ENCODE results near the gene ARV1.
"Not testable (repeated sequence)": the region's sequence is repeated elsewhere in the genome, so short reads cannot be mapped to it uniquely, and the experiment has no call there.

Gene ARV1

GRCh38 chr1:231041719-231042261 lies 62.9 kb downstream of the ARV1 start:
- Histone ChIP-seq H3K79me2 (ENCODE audit: control insufficient read depth, insufficient read depth, low read length, unreplicated experiment) (no peaks in the 10 kb centered on the region), H3K27me3 (ENCODE audit: insufficient read depth, low read length) (peaks cover 82% of the 10 kb centered on the region), H3K4me3 (ENCODE audit: low read depth, low read length) (no peak overlapping the region), H3K4me1 (ENCODE audit: control insufficient read depth, insufficient read depth, low read length, unreplicated experiment) (no peaks in the 10 kb centered on the region), H3K36me3 (ENCODE audit: insufficient read depth, low read length) (no peaks in the 10 kb centered on the region), H3K27ac (ENCODE audit: low read depth, low read length) (no peak overlapping the region), H2AFZ (ENCODE audit: low read length, unreplicated experiment) (no peak overlapping the region)

- Histone ChIP-seq H3K79me2 (ENCODE audit: control insufficient read depth, insufficient read depth, low read length, unreplicated experiment) (no peaks in the 10 kb centered on the region), H2AFZ (ENCODE audit: low read length, unreplicated experiment) (no peak overlapping the region)
Observed at GRCh38 chr1:231044588-231044987, 65.7 kb downstream of the ARV1 start.

DNA sequence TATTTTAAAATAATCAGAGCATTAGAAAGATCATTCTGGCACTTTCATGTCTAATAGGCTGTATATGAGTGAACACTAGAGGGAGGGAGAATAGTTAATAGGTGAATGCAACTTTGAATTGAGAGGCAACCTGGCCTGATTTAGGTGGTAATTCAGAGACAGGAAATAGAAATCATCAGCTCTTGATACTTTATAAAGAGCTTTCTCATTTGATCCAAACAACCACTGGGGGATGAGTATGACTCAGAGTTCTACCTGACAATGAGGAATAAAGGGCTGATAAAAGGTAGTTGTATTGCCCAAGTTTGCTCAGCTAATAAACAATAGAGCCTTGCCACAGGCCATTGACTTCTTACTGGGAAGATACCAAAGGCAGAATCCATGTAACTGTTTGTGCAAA lies 66.4 kb downstream of the ARV1 start:
- no peaks in the 10 kb centered on the region for H3K4me1 ChIP-seq (ENCODE audit: control insufficient read depth, insufficient read depth, low read length, unreplicated experiment)
- H3K27ac ChIP-seq (ENCODE audit: low read depth, low read length): no peak overlapping the region
- no peaks in the 10 kb centered on the region for H3K79me2 ChIP-seq (ENCODE audit: control insufficient read depth, insufficient read depth, low read length, unreplicated experiment)
- no peaks in the 10 kb centered on the region for H3K36me3 ChIP-seq (ENCODE audit: insufficient read depth, low read length)
- H3K27me3 ChIP-seq (ENCODE audit: insufficient read depth, low read length): peaks cover 75% of the 10 kb centered on the region
- H2AFZ ChIP-seq (ENCODE audit: low read length, unreplicated experiment): no peak overlapping the region
- no peak overlapping the region for H3K4me3 ChIP-seq (ENCODE audit: low read depth, low read length)

More at GRCh38 chr1:231044588-231044987, 65.7 kb downstream of the ARV1 start:
- peaks cover 78% of the 10 kb centered on the region for H3K27me3 ChIP-seq (ENCODE audit: insufficient read depth, low read length)
- no peak overlapping the region for H3K4me3 ChIP-seq (ENCODE audit: low read depth, low read length)
- H3K4me1 ChIP-seq (ENCODE audit: control insufficient read depth, insufficient read depth, low read length, unreplicated experiment): no peaks in the 10 kb centered on the region
- no peaks in the 10 kb centered on the region for H3K36me3 ChIP-seq (ENCODE audit: insufficient read depth, low read length)
- H3K27ac ChIP-seq (ENCODE audit: low read depth, low read length): no peak overlapping the region

DNA sequence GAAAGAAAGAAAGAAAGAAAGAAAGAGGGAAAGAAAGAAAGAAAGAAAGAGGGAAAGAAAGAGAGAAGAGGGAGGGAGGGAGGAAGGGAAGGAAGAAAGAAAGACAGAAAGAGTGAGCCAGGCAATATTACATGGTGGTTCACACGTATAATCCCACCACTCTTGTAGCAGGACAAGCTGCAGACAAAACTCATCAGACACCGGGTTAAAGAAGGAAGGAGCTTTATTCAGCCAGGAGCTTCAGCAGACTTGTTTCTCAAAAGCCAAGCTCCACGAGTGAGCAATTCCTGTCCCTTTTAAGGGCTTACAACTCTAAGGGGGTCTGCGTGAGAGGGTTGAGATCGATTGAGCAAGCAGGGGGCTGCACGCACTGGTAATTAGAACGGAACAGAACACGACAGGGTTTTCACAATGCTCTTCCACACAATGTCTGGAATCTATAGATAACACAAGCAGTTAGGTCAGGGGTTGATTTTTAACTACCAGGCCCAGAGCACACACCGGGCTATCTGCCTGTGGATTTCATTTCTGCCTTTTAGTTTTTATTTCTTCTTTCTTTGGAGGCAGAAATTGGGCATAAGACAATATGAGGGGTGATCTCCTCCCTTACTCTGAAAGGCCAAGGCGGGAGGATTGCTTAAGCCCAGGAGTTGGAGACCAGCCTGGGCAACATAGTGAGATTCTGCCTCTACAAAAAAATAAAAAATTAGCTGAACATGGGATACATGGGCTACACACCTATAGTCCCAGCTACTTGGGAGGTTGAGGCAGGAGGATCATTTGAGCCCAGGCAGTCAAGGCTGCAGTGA lies 67.2 kb downstream of the ARV1 start:
- H2AFZ ChIP-seq (ENCODE audit: low read length, unreplicated experiment); H3K36me3 ChIP-seq (ENCODE audit: insufficient read depth, low read length): not testable (repeated sequence)

GRCh38 chr1:231046730-231047395 lies 68.0 kb downstream of the ARV1 start:
- H3K79me2 ChIP-seq (ENCODE audit: control insufficient read depth, insufficient read depth, low read length, unreplicated experiment): no peaks in the 10 kb centered on the region
- no peak overlapping the region for H3K27ac ChIP-seq (ENCODE audit: low read depth, low read length)
- no peak overlapping the region for H2AFZ ChIP-seq (ENCODE audit: low read length, unreplicated experiment)
- H3K27me3 ChIP-seq (ENCODE audit: insufficient read depth, low read length): peaks cover 59% of the 10 kb centered on the region
- H3K4me3 ChIP-seq (ENCODE audit: low read depth, low read length): no peak overlapping the region
- H3K4me1 ChIP-seq (ENCODE audit: control insufficient read depth, insufficient read depth, low read length, unreplicated experiment): no peaks in the 10 kb centered on the region
- H3K36me3 ChIP-seq (ENCODE audit: insufficient read depth, low read length): no peaks in the 10 kb centered on the region

More for the DNA sequence above, 67.2 kb downstream of the ARV1 start:
- H3K79me2 ChIP-seq (ENCODE audit: control insufficient read depth, insufficient read depth, low read length, unreplicated experiment); H3K4me1 ChIP-seq (ENCODE audit: control insufficient read depth, insufficient read depth, low read length, unreplicated experiment); H3K27ac ChIP-seq (ENCODE audit: low read depth, low read length); H3K4me3 ChIP-seq (ENCODE audit: low read depth, low read length): not testable (repeated sequence)
- H3K27me3 ChIP-seq (ENCODE audit: insufficient read depth, low read length): peaks cover 67% of the 10 kb centered on the region

- not testable (repeated sequence) for H3K27ac ChIP-seq (ENCODE audit: low read depth, low read length); H3K4me1 ChIP-seq (ENCODE audit: control insufficient read depth, insufficient read depth, low read length, unreplicated experiment); H3K79me2 ChIP-seq (ENCODE audit: control insufficient read depth, insufficient read depth, low read length, unreplicated experiment); H2AFZ ChIP-seq (ENCODE audit: low read length, unreplicated experiment); H3K36me3 ChIP-seq (ENCODE audit: insufficient read depth, low read length); H3K4me3 ChIP-seq (ENCODE audit: low read depth, low read length)
- peaks cover 59% of the 10 kb centered on the region for H3K27me3 ChIP-seq (ENCODE audit: insufficient read depth, low read length)
Observed at GRCh38 chr1:231047529-231047928, 68.6 kb downstream of the ARV1 start.

DNA sequence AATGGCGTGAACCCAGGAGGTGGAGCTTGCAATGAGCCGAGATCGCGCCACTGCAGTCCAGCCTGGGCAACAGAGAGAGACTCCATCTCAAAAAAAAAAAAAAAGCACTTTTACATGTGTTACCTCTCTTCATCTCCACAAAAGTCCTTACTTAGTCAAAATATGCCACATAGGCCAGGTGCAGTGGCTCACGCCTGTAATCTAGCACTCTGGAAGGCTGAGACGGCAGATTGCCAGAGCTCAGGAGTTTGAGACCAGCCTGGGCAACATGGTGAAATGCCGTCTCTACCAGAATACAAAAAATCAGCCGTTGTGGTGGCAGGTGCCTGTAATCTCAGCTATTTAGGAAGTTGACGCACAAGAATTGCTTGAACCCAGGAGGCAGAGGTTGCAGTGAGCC lies 69.5 kb downstream of the ARV1 start:
- H3K27ac ChIP-seq (ENCODE audit: low read depth, low read length); H2AFZ ChIP-seq (ENCODE audit: low read length, unreplicated experiment); H3K79me2 ChIP-seq (ENCODE audit: control insufficient read depth, insufficient read depth, low read length, unreplicated experiment); H3K4me3 ChIP-seq (ENCODE audit: low read depth, low read length); H3K4me1 ChIP-seq (ENCODE audit: control insufficient read depth, insufficient read depth, low read length, unreplicated experiment); H3K36me3 ChIP-seq (ENCODE audit: insufficient read depth, low read length): not testable (repeated sequence)
- peaks cover 52% of the 10 kb centered on the region for H3K27me3 ChIP-seq (ENCODE audit: insufficient read depth, low read length)

GRCh38 chr1:231049121-231049979 lies 70.5 kb downstream of the ARV1 start:
- Histone ChIP-seq H3K4me1 (ENCODE audit: control insufficient read depth, insufficient read depth, low read length, unreplicated experiment) (no peaks in the 10 kb centered on the region), H3K4me3 (ENCODE audit: low read depth, low read length) (no peak overlapping the region), H3K27ac (ENCODE audit: low read depth, low read length) (no peak overlapping the region), H3K36me3 (ENCODE audit: insufficient read depth, low read length) (no peaks in the 10 kb centered on the region), H3K27me3 (ENCODE audit: insufficient read depth, low read length) (peaks cover 44% of the 10 kb centered on the region), H3K79me2 (ENCODE audit: control insufficient read depth, insufficient read depth, low read length, unreplicated experiment) (no peaks in the 10 kb centered on the region), H2AFZ (ENCODE audit: low read length, unreplicated experiment) (no peak overlapping the region)

Measured in ACC112 (cell line).